ENCODE data around the gene PCK2. TPM values are rescaled to one million over a fixed set of nuclear protein-coding genes. Genes with fewer than 3 reads are reported as not detected.

PCK2 gene
- total and polyA plus RNA-seq, 2 of the 13 experiments (the other 11 are each of a cell fraction or from before 2014, with no cell fraction given) = 129 to 272 TPM

GRCh38 chr14:24067133-24068082 lies 26.7 kb upstream of the PCK2 start (continued):
- TF ChIP-seq HNF1A (IDR thresholded peaks at IDR 0.05; ENCODE audit: low read depth) = no peak
- no peak for TF ChIP-seq HNF1A (CRISPR knock-in tag; IDR thresholded peaks at IDR 0.05; ENCODE audit: borderline replicate concordance)
- TF ChIP-seq GLI4 (CRISPR knock-in tag; IDR thresholded peaks at IDR 0.05; ENCODE audit: borderline replicate concordance) = no peak
- no peak for TF ChIP-seq KMT2B (CRISPR knock-in tag; IDR thresholded peaks at IDR 0.05)
- TF ChIP-seq MIER3 (CRISPR knock-in tag; IDR thresholded peaks at IDR 0.05; ENCODE audit: borderline replicate concordance) = 0 out of 2 replicates have a peak, but pooled peaks have one; percentile 51
- no peak for TF ChIP-seq ZBTB44 (CRISPR knock-in tag; IDR thresholded peaks at IDR 0.05)
- no peak for TF ChIP-seq ZNF773 (CRISPR knock-in tag; IDR thresholded peaks at IDR 0.05; ENCODE audit: borderline replicate concordance)
- TF ChIP-seq ZBTB21 (CRISPR knock-in tag; IDR thresholded peaks at IDR 0.05) = no peak
- TF ChIP-seq TBL1XR1 (IDR thresholded peaks at IDR 0.05; ENCODE audit: borderline replicate concordance, low read length, partially characterized antibody) = no peak
- peak; percentile 44 for TF ChIP-seq CTCF (CRISPR knock-in tag; IDR thresholded peaks at IDR 0.05)
- TF ChIP-seq ZNF431 (CRISPR knock-in tag; IDR thresholded peaks at IDR 0.05; ENCODE audit: borderline replicate concordance, low read depth) = 0 out of 2 replicates have a peak, but pooled peaks have one; percentile 42
- TF ChIP-seq HOXA3 (CRISPR knock-in tag; IDR thresholded peaks at IDR 0.05) = 0 out of 2 replicates have a peak, but pooled peaks have one; percentile 37
- TF ChIP-seq RAD21 (CRISPR knock-in tag; IDR thresholded peaks at IDR 0.05) = no peak
- TF ChIP-seq ZMAT3 (CRISPR knock-in tag; conservative IDR thresholded peaks at IDR 0.05) = no peak
- 0 out of 2 replicates have a peak, but pooled peaks have one; percentile 33 for TF ChIP-seq ZNF761 (CRISPR knock-in tag; conservative IDR thresholded peaks at IDR 0.05)
- TF ChIP-seq ZNF83 (CRISPR knock-in tag; IDR thresholded peaks at IDR 0.05; ENCODE audit: borderline replicate concordance) = no peak
- no peak for TF ChIP-seq NR2F1 (CRISPR knock-in tag; IDR thresholded peaks at IDR 0.05)
- no peak for TF ChIP-seq ELK4 (CRISPR knock-in tag; IDR thresholded peaks at IDR 0.05; ENCODE audit: borderline replicate concordance)
- TF ChIP-seq AKAP8 (CRISPR knock-in tag; IDR thresholded peaks at IDR 0.05) = 0 out of 2 replicates have a peak, but pooled peaks have one; percentile 22
- TF ChIP-seq SIX4 (CRISPR knock-in tag; IDR thresholded peaks at IDR 0.05) = no peak
